ENCODE measurements around the gene KRTAP3-1.

- TF ChIP-seq CTCF (IDR thresholded peaks at IDR 0.05) (no peak), POLR2AphosphoS5 (IDR thresholded peaks at IDR 0.05) (no peak), POLR2A (IDR thresholded peaks at IDR 0.05) (no peak)
These were observed 28.3 kb downstream of the KRTAP3-1 start for GRCh38 chr17:40980596-40980995.
